Liver (tissue), 3 donors: ENCODE data around the gene RETREG1.

Experiments used
- CTCF ChIP-seq: fragments of 150-350 bp; IDR thresholded peaks from 2 replicates; pipeline ENCODE4 v1.5.1; 2017; ENCODE audit warnings: improper control_type of control experiment, low read depth, low read length; ENCODE audit not compliant: missing input control
- EGR1 ChIP-seq, 2 donors: IDR thresholded peaks; 2 replicates each; pipeline ENCODE4 v1.6.1; 2016 to 2018; ENCODE audit warnings: antibody characterized with exemption in 2 of 2, low read depth in 2 of 2
- FOXA1 ChIP-seq: IDR thresholded peaks from 2 replicates; pipeline ENCODE4 v1.6.1; 2016; ENCODE audit warnings: antibody characterized with exemption
- FOXA2 ChIP-seq: IDR thresholded peaks from 2 replicates; pipeline ENCODE4 v1.6.1; 2016; ENCODE audit warnings: antibody characterized with exemption
- GABPA ChIP-seq, 2 donors: IDR thresholded peaks in 1 of 2; conservative IDR thresholded peaks in 1 of 2; 2 replicates each; pipeline ENCODE4 v1.6.1; 2016; ENCODE audit warnings: antibody characterized with exemption in 2 of 2, mild to moderate bottlenecking in 1 of 2, moderate library complexity in 1 of 2
- HNF4G ChIP-seq: IDR thresholded peaks from 2 replicates; pipeline ENCODE4 v1.6.1; 2016; ENCODE audit warnings: antibody characterized with exemption
- JUND ChIP-seq, 2 donors: IDR thresholded peaks; 2 replicates each; pipeline ENCODE4 v1.6.1; 2016; ENCODE audit warnings: antibody characterized with exemption in 2 of 2
- RAD21 ChIP-seq, 2 donors: IDR thresholded peaks; 2 replicates each; pipeline ENCODE4 v1.6.1; 2016; ENCODE audit warnings: antibody characterized with exemption in 2 of 2, mild to moderate bottlenecking in 2 of 2
- SP1 ChIP-seq: IDR thresholded peaks from 2 replicates; pipeline ENCODE4 v1.6.1; 2018; ENCODE audit warnings: antibody characterized with exemption, mild to moderate bottlenecking
- TAF1 ChIP-seq: conservative IDR thresholded peaks from 2 replicates; pipeline ENCODE4 v1.6.1; 2016; ENCODE audit warnings: antibody characterized with exemption, mild to moderate bottlenecking
- YY1 ChIP-seq: IDR thresholded peaks from 2 replicates; pipeline ENCODE4 v1.6.1; 2016; ENCODE audit warnings: antibody characterized with exemption, mild to moderate bottlenecking
- ZBTB33 ChIP-seq: IDR thresholded peaks from 2 replicates; pipeline ENCODE4 v1.6.1; 2016; ENCODE audit warnings: antibody characterized with exemption
- TF ChIP-seq, protein P1 (sequence below): IDR thresholded peaks from 2 replicates; pipeline ENCODE4 v1.6.1; 2016; ENCODE audit warnings: antibody characterized with exemption, mild to moderate bottlenecking
- TF ChIP-seq, protein P2 (sequence below): IDR thresholded peaks from 2 replicates; pipeline ENCODE4 v1.6.1; 2016; ENCODE audit warnings: antibody characterized with exemption
- donor health status: healthy.
- donor health status: healthy.

DNA sequence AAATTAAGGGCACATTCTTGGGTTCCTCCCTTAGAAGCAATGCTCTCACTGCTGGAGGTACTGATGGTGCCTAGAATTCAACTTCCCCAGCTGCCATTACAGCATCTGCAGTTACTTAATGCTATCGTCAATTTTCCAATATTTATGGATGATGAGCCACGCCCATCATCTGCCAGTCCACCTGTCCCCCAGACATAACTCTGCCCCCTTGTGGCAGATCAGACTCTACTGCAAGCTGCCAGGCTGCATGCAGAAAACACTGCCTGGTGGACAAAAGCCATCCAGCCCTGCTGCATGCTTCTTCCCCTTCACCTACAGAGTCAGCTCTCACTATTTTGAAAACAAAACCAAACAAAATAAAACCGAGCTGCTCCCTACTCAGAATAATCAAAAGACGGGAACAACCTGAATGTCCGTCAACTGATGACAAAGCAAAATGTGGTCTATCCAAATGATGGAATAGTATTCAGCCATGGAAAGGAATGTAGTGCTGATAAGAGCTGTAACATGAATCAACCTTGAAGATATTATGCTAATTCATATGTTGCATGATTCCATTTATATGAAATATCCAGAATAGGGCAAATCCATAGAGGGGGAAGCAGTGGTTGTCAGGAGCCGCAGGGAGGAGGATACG is 66.4 kb downstream of the RETREG1 start:
- TF ChIP-seq CTCF (peak; percentile 93), RAD21 (IDR thresholded peaks at IDR 0.05) (peak; percentile 90 to 98), GABPA (IDR thresholded peaks at IDR 0.05 in 1 of 2, conservative IDR thresholded peaks at IDR 0.05 in 1 of 2) (no peak), EGR1 (IDR thresholded peaks at IDR 0.05; ENCODE audit: low read depth in 2 of 2) (no peak), YY1 (no peak), ZBTB33 (no peak), FOXA1 (no peak), JUND (IDR thresholded peaks at IDR 0.05) (no peak), TAF1 (no peak), SP1 (peak; percentile 8), HNF4G (no peak), FOXA2 (no peak)
- TF ChIP-seq, protein P1, sequence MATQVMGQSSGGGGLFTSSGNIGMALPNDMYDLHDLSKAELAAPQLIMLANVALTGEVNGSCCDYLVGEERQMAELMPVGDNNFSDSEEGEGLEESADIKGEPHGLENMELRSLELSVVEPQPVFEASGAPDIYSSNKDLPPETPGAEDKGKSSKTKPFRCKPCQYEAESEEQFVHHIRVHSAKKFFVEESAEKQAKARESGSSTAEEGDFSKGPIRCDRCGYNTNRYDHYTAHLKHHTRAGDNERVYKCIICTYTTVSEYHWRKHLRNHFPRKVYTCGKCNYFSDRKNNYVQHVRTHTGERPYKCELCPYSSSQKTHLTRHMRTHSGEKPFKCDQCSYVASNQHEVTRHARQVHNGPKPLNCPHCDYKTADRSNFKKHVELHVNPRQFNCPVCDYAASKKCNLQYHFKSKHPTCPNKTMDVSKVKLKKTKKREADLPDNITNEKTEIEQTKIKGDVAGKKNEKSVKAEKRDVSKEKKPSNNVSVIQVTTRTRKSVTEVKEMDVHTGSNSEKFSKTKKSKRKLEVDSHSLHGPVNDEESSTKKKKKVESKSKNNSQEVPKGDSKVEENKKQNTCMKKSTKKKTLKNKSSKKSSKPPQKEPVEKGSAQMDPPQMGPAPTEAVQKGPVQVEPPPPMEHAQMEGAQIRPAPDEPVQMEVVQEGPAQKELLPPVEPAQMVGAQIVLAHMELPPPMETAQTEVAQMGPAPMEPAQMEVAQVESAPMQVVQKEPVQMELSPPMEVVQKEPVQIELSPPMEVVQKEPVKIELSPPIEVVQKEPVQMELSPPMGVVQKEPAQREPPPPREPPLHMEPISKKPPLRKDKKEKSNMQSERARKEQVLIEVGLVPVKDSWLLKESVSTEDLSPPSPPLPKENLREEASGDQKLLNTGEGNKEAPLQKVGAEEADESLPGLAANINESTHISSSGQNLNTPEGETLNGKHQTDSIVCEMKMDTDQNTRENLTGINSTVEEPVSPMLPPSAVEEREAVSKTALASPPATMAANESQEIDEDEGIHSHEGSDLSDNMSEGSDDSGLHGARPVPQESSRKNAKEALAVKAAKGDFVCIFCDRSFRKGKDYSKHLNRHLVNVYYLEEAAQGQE, result no peak
- TF ChIP-seq, protein P2, sequence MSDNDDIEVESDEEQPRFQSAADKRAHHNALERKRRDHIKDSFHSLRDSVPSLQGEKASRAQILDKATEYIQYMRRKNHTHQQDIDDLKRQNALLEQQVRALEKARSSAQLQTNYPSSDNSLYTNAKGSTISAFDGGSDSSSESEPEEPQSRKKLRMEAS, result peak; percentile 23
